ENCODE results near the gene WDR20.
"Not testable (repeated sequence)": the region's sequence is repeated elsewhere in the genome, so short reads cannot be mapped to it uniquely, and the experiment has no call there.

Gene WDR20, protein sequence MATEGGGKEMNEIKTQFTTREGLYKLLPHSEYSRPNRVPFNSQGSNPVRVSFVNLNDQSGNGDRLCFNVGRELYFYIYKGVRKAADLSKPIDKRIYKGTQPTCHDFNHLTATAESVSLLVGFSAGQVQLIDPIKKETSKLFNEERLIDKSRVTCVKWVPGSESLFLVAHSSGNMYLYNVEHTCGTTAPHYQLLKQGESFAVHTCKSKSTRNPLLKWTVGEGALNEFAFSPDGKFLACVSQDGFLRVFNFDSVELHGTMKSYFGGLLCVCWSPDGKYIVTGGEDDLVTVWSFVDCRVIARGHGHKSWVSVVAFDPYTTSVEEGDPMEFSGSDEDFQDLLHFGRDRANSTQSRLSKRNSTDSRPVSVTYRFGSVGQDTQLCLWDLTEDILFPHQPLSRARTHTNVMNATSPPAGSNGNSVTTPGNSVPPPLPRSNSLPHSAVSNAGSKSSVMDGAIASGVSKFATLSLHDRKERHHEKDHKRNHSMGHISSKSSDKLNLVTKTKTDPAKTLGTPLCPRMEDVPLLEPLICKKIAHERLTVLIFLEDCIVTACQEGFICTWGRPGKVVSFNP

DNA sequence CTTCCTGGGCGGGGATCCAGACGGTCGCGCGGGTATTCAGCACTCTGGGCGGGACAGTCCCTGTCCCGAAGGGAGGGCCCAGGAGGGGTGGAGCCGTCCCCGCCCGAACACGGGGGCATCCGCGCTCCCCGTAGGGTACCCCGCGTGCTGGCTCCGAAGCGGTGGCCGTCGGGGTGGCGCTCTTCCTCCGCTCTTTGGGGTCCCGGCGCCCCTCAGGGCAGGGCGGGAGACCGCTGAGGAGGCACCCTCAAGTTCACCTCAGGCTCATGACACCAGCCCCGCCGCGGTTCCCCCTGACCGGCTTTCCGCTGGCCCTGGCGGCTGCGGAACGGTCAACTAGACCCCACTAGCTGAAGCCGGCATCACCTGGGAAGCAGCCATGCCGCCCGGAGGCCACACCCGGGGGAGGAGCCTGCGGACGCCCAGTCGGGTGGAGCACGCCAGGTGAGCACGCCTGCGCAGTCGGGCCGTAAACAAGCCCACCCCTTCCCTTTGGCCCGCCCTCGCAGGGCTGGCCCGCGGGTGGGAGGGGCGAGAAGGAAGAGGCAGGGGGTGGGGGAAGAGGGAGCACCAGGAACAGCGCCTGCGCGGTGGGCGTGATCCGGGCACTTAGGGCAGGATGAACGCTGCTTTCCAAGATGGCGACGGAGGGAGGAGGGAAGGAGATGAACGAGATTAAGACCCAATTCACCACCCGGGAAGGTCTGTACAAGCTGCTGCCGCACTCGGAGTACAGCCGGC, at the start of gene WDR20:
Gene WDR20, plus strand, starts transcription at position 612 of the 741 bp plus-strand sequence. Its CDS starts 27 bp downstream, at position 639.
- DNase-seq (ENCODE audit: low read depth in 2 of 2) = peak; percentile 89 to 91

DNA sequence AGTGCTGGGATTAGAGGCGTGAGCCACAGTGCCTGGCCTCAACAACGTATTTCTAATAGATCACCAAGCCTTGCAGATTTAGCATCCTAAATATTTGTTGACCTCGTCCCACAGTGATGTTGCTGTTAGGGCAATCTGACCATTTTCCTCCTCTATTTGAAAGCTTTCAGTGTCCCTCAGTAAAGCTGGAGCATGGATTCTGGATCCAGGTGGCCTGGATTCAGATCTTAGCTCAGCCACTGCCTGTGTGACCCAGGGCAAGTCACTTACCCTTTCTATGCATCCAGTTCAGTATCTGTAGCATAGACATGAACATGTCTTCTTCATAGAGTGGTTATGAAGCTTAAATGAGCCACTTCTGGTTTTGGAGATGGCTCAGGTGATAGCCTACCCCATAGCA, 49.0 kb upstream of the WDR20 start:
- no peak for DNase-seq (ENCODE audit: low read depth in 2 of 2)

DNA sequence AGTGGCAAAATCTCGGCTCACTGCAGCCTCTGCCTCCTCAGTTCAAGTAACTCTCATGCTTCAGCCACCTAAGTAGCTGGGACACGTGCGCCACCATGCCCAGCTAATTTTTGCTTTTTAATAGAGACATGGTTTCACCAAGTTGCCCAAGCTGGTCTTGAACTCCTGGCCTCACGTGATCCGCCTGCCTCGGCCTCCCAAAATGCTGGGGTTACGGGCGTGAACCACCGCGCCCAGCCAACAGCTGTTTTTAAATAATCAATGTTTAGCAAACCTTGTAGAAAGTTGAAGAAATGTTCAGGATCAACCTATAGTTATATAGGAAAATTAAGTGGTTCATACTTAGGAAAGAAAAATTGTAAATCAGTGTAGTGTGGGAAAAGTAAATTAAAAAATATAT, 46.9 kb upstream of the WDR20 start:
- no peak for DNase-seq (ENCODE audit: low read depth in 2 of 2)

DNA sequence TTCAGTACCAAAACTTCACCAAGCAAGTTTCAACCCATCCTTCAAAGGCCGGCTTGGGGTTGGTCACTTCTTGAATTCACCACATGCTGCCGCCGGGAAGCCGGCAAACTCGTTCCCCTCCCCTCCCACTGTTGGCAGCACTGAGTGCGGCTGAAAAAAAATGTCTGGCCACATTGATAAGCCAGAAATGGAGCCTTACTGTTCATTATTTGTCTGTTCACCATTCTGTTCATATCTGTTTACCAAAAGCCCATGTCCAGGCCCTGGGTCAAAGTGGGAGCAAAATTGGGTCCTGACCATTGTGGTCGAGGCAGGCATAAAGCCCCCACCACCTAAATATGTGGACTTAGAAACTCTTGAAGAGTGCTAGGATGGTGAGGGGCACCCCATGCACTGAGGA, 45.6 kb upstream of the WDR20 start:
- no peak for DNase-seq (ENCODE audit: low read depth in 2 of 2)

DNA sequence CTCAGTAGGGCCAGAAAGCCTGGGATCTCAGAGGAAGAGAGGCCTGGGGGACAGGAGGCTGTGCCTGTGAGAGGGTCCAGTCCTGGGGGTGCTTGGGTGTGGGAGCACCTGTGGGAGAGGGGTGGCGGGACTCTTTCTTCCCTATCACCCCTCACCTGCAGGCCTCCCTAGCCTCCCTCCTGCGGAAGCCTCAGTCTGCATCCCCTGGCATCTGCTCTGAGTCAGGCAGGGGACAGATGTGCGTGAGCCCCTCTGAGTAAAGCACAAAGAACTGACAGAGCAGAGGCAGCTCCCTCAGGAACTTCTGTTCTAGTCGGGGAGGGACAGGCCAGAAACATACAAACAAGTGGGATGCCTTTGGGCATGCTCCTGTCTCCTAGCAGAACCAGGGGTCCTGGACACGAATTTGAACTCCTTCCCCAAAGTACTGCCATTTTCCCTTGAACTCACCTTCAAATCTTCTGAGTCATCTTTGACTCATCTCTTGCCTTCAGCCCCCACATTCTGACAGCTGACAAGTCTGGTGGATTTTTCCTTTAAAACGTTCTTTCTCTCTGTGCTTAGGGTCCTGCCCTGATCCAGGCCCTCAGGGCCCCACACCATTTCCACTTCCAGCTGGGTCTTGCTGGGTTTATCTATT, 44.3 kb upstream of the WDR20 start:
- DNase-seq (ENCODE audit: low read depth in 2 of 2) = no peak

DNA sequence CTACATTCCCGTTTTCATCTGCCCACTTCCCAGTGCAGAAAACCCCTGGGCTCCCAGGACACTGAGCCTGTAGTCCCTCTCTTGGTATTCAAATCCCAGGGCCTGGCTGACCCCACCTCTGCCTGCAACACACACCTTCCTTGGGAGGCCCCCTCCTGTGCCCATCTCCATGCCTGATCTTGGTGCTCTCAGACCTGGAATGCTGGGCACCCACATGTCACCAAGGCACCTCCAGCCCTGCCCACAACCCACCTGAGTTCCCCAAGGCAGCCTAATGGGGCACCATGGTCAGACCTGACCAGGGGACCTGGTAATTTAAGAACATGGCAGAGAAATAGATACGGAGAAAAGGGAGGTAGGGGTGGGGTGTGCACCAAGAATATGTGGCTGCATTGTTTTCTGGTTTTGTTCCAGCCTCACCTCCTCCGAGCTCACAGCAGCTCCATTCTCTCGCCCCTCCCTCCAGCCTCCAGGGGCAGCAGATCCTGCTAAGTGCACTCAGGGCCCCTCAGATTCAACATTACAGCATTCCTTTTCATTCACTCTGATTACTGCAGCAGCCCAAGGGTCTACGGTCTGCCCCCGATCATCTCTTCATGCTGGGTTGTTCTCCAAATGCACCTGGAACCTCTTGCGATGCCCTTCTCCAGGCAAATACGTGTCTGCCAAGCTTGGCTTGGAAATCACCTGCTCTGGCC, 43.7 kb upstream of the WDR20 start:
- no peak for DNase-seq (ENCODE audit: low read depth in 2 of 2)

DNA sequence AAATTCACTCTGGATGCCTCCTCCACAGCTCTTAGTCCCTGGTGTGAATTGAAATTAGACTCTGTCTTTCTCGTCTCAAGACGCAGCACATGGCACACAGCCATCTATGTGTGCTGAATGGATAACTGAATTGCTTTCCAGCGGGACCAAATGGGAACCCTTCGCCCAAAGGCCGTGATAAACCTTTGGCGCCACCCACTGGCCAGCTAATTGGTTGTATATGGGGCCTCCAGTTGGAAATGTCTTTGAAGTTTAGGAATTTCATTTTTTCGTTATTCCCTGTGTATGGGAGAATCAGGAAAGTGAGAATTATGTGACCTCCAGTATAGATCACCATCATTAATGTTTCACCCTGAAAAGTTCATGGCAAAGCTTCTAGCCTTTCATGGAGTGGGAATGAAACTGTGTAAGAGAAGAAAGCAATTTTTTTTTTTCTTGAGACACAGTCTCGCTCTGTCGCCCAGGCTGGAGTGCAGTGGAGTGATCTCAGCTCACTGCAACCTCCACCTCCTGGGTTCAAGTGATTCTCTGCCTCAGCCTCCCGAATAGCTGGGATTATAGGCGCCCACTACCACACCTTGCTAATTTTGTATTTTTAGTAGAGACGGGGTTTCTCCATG, 43.0 kb upstream of the WDR20 start:
- peak; percentile 60 to 63 for DNase-seq (ENCODE audit: low read depth in 2 of 2)

DNA sequence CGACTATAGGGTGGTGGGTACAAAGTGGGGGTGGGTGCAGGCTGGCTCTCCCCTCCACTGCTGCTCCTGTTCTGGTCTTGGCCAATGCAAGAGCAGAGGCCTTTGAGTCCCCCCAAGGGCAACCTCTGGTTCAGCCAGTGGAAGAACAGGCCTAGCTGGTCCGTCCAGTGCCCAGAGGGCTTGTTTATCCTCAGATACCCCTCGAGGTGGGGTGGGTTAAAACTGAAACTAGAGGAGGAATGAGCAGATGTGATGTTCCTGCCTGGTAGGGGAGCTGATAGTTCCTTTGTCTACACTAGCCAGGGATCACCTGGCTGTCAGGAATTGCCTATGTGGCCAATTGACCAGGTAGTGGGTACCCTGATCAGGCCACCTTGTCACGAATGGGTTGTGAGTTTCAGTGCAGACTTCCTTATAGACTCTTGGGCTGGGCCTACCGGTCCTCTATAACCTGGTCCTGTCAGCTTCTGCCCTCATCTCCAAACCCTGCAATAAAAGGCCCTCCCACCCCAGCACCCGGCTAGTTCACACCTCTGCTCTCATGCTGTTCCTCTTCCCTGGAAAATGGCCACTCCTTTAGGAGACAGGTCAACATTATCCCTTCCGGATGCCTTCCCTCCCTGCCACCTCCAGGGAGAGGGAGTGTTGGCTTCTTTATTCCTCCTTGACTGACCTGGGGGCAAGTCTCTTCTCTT, 42.1 kb upstream of the WDR20 start:
- DNase-seq (ENCODE audit: low read depth in 2 of 2) = no peak

DNA sequence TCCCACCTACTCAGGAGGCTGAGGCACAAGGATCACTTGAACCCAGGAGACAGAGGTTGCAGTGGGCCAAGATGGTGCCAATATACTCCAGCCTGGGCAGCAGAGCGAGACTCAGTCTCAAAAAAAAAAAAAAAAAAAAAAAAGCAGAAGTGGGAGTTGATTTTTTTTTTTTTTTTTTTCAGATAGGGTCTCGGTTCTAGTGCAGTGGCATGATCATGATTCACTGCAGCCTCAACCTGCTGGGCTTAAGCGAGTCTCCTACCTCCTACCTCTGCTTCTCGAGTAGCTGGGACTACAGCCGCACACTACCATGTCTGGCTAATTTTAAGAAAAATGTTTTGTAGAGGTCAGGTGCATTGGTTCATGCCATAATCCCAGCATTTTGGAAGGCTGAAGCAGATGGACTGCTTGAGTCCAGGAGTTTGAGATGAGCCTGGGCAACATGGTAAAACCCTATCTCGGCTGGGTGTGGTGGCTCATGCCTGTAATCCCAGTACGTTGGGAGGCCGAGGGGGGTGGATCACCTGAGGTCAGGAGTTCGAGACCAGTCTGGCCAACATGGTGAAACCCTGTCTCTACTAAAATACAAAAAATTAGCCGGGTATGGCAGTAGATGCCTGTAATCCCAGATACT, 36.5 kb upstream of the WDR20 start:
- DNase-seq (ENCODE audit: low read depth in 2 of 2) = no peak

DNA sequence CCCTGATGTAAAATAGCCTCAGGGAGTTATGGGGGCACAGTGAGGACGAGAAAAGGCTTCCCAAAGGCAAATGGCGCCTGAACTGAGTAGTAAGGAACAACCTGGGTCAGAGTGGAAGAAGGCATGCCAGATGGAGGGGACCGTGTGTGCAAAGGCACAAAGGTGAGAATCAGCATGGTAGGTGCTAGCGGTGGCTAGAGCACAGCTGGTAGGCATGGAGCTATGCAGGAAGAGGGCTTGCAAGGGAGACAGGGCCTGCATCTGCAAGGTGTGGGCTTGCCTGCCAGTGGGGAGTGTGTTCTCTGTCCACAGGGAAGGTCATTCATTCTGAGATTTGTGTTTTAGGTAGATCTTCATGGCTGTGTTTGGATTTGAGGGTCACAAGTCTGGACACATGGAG, 34.3 kb upstream of the WDR20 start:
- DNase-seq (ENCODE audit: low read depth in 2 of 2) = no peak

DNA sequence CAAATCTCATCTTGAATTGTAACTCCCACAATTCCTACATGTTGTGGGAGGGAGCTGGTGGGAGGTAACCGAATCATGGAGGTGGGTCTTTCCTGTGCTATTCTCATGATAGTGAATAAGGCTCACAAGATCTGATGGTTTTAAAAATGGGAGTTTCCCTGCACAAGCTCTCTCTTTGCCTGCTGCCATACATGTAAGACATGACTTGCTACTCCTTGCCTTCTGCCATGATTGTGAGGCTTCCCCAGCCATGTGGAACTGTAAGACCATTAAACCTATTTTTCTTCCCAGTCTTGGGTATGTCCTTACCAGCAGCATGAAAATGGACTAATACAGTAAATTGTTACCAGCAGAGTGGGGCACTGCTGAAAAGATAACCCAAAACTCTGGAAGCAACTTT, 30.4 kb upstream of the WDR20 start:
- DNase-seq (ENCODE audit: low read depth in 2 of 2) = not testable (repeated sequence)

DNA sequence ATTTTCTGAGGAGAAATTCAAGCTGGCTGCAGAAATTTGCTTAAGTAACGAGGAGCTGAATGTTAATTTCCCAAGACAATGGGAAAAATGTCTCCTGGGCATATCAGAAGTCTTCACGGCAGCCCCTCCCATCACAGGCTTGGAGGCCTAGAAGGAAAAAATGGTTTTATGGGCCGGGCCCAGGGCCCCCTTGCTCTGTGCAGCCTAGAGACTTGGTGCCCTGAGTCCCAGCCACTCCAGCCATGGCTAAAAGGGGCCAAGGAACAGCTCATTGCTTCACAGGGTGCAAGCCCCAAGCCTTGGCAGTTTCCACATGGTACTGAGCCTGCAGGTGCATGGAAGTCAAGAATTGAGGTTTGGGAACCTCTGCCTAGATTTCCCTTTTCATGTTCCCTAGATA, 28.6 kb upstream of the WDR20 start:
- no peak for DNase-seq (ENCODE audit: low read depth in 2 of 2)

DNA sequence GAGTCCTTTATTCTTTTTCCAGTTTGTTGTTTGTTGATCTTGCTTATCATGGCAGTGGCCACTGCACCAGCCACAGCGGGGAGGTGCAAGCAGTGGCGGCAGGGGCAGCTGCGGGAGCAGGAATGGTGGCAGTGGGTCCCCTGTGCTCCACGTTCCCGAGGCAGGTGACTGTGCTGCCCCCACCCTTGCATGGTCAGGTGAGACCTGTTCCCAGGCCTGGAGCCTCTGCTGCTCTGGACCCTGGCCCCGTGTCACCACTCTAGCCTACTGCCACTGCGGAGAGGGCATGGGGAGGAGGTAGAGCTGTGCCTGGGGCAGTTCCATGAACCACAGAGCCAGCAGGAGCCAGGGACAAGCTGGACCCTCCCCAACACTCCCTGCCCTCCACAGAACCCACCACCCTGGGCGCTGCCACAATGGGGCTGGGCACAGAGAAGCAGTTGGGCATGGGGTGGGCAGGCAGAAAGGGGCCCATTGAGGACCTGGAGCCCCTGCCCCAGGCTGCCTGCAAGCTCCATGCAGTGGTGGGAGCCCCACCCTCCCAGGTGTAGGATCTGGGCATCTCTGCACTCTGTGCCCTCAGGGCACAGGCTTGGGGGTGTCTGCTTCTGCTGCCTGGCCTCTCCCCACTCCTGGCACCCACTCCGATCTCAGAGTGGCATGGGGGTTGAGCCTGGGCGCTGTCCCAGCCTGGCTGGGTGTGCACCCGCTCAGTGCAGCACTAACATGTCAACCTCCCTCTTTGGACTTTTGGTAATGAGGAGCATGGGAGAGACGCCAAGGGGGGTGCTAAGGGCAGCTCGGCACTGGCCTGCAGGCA, 23.1 kb upstream of the WDR20 start:
- no peak for DNase-seq (ENCODE audit: low read depth in 2 of 2)

DNA sequence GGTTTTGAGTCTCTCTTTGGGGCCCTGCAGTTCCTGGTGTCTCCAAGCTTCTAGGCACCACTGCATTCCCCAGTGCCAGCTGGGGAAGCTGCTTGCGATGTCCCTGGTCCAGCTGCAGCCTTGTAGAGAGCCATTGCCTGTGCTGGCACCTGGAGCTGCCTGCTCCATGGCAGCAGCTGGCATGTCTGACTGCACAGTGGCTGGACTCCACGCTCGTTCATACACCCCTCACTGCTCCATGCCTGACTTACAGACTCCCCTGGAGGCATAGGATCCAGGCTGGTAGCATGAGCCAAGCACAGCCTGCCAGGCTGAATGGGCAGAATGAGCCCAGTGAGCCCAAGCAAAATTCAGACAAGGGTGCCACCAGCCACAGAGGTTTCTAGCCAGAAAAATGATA, 21.8 kb upstream of the WDR20 start:
- no peak for DNase-seq (ENCODE audit: low read depth in 2 of 2)

DNA sequence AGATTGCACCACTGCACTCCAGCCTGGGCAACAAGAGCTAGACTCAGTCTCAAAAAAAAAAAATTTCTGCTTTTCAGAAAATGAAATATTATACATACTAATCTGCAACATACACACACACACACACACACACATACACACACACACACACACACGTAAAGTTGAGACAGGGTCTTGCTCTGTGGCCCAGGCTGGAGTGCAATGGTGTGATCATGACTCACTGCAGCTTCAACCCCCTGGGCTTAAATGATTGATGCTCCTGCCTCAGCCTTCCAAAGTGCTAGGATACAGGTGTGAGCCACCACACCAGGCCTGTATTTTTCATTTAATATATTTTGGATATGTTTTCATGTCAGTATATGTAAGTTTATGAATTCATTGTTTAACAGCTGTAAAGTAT, 18.8 kb upstream of the WDR20 start:
- no peak for DNase-seq (ENCODE audit: low read depth in 2 of 2)

DNA sequence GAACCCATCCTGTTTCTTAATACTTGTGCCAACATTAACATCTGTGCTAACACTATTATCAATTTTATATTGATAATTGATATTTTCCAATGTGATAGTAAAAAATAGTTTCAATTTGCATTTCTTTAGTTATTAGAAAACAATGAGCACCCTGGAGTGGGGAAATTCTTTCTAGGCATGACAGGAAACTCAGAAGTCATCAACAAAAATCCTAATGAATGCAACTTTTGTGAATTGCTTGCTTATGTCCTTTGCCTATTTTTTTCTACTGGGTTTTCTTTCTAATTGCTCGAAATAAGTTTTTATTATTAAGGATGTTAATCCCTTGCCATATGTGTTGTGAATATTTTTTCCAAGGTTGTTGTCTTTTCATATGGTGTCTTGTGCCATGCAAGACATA, 18.1 kb upstream of the WDR20 start:
- DNase-seq (ENCODE audit: low read depth in 2 of 2) = no peak

DNA sequence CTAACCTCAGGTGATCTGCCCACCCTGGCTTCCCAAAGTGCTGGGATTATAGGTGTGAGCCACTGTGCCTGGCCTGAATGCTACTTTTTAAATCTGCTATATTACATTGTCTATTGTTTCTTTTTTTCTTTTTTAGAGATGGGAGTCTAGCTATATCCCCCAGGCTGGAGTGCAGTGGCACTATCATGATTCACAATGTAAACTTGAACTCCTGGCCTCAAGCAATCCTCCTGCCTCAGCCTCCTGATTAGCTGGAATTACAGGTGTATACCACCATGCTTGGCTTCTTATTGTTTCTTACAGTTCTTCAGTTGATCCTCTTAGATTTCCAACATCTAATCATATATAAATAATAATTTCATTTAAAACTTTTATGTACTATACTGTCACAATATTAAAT, 15.3 kb upstream of the WDR20 start:
- no peak for DNase-seq (ENCODE audit: low read depth in 2 of 2)

DNA sequence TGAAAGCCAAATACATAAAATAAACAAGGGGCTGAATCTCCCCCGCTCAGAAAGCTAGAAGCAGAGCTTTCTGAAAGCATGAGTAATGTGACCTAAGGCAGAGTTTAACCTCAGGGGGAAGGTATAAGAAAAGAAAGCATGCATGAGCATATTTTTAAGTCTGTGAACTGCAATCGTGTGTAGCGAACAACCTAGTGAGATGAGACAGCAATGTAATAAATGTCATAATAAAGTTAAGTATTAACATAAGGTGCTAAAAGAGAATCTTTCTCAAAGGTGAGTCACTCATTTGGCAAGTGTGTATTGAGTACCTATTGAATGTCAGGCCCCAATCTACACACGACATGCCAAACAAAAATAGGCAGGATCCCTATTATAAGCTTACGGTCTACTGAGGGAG, 14.2 kb upstream of the WDR20 start:
- DNase-seq (ENCODE audit: low read depth in 2 of 2) = no peak

DNA sequence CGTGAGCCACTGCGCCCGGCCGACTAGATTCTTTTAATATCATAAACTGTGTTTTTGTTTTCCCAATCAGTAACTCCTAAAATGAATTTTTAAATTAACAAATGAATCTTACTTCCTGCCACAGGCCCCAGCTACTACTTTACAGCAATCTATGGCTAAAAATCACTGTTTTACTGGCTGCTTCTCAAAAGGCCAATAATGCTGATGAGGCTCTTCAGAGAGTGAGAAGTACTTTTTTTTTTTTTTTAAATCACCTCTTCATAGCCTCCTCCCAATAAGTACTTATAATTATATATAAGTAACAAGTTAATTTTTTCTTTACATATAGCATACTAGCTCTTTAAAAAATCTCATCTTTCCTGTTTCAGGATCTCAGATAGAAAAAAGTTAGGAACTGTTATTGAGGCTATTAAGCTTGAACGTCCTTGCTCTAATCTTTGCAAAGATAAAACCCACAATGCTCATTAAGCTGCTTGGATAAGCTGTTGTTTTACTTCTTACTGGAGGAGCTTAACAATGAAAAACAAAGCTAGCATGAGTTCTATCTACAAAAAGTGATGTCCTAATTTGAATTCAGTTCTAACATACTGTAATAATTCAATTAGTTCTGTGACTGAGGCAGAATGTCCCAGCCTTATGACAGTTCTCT, 12.8 kb upstream of the WDR20 start:
- DNase-seq (ENCODE audit: low read depth in 2 of 2) = no peak

All from fibroblast of skin of left quadriceps (primary cell).